Epithelial cell of proximal tubule (primary cell): ENCODE results near the gene KCNMA1. TPM values are rescaled to one million over a fixed set of nuclear protein-coding genes. Genes with fewer than 3 reads are reported as not detected.

Source experiments
- DNase-seq: peaks from one replicate; pipeline ENCODE4 v3.0.0-alpha.2; 2011; ENCODE audit warnings: low read depth
- H3K4me3 ChIP-seq: 2 replicates; pipeline ENCODE4 v1.5.1; 2011; ENCODE audit warnings: low read depth, mild to moderate bottlenecking, low read length
- total RNA-seq: library from RNA; depleted of rRNA; stranded (reverse); fragments of >200 nt; gene quantifications from 2 replicates; pipeline ENCODE4 v1.2.3, GENCODE V29; 2015
- TF ChIP-seq, protein P1 (sequence below): conservative IDR thresholded peaks from 2 replicates; pipeline ENCODE4 v1.5.1; 2012; ENCODE audit warnings: low read depth, mild to moderate bottlenecking, low read length

Gene KCNMA1
- total RNA-seq, 1 donor from 2014 or later, result 12.5 TPM

DNA sequence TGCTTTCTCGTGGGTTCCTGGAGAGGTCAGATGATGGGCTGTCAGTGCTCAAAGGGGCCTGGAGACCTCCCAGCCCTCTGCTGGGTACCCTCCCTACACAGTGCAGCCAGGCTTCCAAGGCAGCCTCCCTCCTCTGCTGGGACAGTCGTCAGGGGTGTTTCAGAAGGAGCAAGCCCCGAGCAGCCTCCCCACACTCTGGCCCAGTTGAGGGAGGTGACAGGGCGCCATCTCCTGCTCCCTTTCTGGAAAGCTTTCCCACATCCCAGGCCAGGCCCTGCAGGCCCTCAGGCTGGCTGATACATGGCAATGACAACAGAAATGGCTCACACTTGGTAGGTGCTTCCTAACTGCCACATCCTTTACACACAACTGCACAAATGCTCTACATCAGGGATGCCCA, 32.1 kb downstream of the KCNMA1 start:
- TF ChIP-seq, protein P1, sequence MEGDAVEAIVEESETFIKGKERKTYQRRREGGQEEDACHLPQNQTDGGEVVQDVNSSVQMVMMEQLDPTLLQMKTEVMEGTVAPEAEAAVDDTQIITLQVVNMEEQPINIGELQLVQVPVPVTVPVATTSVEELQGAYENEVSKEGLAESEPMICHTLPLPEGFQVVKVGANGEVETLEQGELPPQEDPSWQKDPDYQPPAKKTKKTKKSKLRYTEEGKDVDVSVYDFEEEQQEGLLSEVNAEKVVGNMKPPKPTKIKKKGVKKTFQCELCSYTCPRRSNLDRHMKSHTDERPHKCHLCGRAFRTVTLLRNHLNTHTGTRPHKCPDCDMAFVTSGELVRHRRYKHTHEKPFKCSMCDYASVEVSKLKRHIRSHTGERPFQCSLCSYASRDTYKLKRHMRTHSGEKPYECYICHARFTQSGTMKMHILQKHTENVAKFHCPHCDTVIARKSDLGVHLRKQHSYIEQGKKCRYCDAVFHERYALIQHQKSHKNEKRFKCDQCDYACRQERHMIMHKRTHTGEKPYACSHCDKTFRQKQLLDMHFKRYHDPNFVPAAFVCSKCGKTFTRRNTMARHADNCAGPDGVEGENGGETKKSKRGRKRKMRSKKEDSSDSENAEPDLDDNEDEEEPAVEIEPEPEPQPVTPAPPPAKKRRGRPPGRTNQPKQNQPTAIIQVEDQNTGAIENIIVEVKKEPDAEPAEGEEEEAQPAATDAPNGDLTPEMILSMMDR, result peak; percentile 50
- no peak for DNase-seq

DNA sequence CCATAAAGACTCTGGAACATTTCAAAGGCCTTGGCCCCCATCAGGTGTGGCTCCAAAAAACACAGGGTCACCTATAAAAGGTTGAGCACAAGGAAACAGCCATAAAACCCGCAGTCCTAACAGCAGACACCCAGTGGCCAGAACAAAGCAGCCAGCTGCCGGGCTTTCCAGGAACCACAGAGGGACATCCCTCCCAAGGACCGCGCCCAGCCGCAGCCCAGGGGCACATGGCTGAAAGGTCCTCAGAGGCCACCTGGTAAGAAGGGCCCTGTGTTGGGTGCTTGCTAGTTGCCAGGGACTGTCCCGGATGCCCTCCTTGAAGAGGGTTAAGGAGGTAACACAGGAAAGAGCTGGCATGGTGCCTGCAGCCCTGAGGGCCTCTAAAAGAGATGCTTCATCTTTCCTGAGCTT, 32.7 kb downstream of the KCNMA1 start:
- DNase-seq, result no peak
- TF ChIP-seq, protein P1, result no peak
- H3K4me3 ChIP-seq, result no peak overlapping the region

More for the DNA sequence above, 32.1 kb downstream of the KCNMA1 start:
- H3K4me3 ChIP-seq, result no peak overlapping the region

DNA sequence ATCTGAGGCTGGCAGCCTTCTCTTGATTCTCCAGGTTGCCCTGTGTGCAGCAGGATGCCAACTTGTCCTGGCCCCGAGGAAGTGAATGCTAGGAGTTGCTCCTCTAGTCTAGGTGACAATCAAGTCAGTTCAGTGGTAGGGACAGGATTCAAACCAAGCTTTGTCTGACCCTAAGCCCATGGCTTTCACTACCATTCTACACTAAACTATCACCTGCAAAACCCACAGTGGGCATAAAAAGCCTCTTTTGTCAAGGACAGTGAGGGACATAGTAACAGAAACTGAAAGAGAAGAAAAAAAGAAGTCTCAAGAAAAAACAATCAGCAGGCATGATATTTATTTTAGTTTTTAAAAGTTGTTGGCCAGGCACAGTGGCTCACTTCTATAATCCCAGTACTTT, 33.5 kb downstream of the KCNMA1 start:
- DNase-seq, result no peak
- no peak overlapping the region for H3K4me3 ChIP-seq
- TF ChIP-seq, protein P1, result no peak

DNA sequence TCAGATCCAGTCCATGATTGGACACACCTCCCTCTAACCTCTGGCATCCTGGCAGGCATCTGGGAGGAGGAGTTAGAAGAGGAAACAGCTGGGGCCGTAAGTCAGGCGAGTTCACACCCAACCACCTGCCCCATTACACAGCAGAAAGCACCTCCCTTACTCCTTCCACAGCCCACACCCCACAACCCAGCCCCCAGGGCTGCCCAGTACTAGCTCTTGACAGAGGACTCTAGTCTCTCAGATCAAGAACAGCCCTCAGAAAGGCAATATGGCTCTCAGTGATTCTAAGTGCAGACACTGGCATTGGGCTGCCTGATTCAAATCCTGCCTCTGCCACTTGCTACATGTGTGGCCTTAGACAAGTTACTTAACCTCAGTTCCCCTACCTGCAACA, 34.1 kb downstream of the KCNMA1 start:
- H3K4me3 ChIP-seq, result no peak overlapping the region
- DNase-seq, result no peak
- TF ChIP-seq, protein P1, result no peak

DNA sequence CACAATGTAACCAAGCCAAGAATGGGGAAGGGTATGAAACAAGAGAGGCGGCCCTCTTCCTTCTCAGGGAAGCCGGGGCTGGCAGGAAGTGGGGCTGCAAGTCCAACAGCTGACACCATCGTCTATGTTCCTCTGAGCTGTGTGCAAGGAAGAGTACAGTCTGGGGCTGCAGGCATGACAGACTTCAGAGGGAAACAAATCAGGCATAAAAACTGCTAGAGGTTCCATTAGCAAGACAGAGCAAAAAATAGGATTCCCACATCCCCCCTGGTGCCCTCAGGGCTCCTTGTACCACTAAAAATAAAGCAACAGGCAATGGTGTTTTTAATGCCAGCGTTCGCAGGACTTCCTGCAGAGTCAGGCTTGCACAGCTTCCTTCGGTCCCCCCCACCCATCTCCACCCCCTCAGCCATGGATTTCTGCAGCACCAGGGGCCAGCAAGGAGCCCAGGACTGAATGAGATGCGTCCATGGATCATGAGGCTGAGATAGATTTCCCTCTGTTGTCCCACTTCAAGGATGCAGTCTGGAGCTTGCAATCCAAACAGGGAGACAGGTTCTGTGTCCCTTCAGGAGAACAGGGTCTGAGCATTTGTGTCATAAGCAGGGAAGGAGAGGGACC, 34.6 kb downstream of the KCNMA1 start:
- no peak for DNase-seq
- TF ChIP-seq, protein P1, result no peak
- no peak overlapping the region for H3K4me3 ChIP-seq

DNA sequence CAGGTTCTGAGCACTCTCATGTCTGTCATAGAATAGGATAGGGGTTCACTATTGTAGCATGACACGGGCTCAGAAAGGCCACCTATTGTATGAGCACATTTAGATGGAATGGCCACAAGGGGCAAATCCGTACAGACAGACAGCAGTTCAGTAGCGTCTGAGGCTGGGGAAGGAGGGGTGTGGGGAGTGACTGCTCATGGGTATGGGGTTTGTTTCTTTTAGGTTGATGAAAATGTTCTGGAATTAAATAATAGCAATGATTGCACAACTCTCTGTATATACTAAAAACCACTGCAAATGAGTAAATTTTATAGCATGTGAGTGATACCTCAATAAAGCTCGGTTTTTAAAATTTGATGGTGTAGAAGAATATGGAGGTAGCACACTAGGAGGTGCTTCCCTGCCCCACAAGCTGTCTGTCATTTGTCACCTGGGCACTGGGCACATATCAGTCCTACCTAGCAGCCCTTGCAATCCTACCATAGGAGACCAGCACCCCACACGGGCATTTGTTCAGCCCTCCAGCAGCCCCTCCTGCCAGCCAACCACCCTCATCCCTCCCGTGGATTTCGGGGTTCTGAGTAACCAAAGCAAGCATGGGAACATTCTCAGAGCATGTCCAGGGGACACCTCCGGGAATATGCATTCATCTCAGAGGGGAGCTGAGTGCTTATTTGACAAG, 35.2 kb downstream of the KCNMA1 start:
- no peak for DNase-seq
- TF ChIP-seq, protein P1, result no peak

DNA sequence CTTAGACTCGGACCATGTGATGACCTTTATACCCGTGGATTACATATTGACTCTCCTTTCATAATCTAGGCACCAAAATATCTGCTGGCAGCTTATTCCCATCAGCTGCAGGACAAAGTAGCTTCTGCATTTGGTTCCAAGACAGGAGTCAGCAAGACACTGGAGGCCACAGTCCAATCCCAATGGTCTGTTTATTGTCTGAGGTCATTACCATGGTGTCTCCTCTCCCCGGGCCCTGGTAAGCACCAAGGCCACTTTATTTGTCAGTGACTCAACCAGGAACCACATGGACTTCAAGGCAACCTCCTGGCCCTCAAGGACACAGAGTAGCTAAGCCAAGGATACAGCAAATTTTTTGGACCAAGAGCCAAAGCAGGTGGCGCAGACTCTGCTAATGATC, 36.1 kb downstream of the KCNMA1 start:
- no peak overlapping the region for H3K4me3 ChIP-seq
- TF ChIP-seq, protein P1, result no peak
- DNase-seq, result no peak

More for the DNA sequence above, 35.2 kb downstream of the KCNMA1 start:
- no peak overlapping the region for H3K4me3 ChIP-seq
